ENCODE results near the gene PEDS1. TPM values are rescaled to one million over a fixed set of nuclear protein-coding genes. Genes with fewer than 3 reads are reported as not detected.

PEDS1 gene
- total RNA-seq, 1 donor from 2014 or later, result 44.1 TPM

- Histone ChIP-seq H3K4me2 (ENCODE audit: low read length) (peak overlapping the region; percentile 98), H3K9ac (ENCODE audit: low read length) (peak overlapping the region; percentile 99), H3K9me3 (ENCODE audit: insufficient read depth, low read depth, low read length) (no peaks in the 10 kb centered on the region), H3K36me3 (ENCODE audit: insufficient read depth, low read length) (peaks cover 7% of the 10 kb centered on the region), H4K20me1 (ENCODE audit: insufficient read depth, low read length) (peaks cover 44% of the 10 kb centered on the region), H3K4me1 (ENCODE audit: insufficient read depth, low read length) (peaks cover 39% of the 10 kb centered on the region), H3K79me2 (ENCODE audit: insufficient read depth, low read length) (peaks cover 64% of the 10 kb centered on the region), H3K27ac (ENCODE audit: low read depth, low read length) (peak overlapping the region; percentile 89), H3K27me3 (ENCODE audit: insufficient read depth, low read length) (no peaks in the 10 kb centered on the region), H2AFZ (ENCODE audit: low read depth, low read length) (no peak overlapping the region), H3K4me3 (ENCODE audit: insufficient read depth, low read depth, low read length) (peak overlapping the region; percentile 79)
- FAIRE-seq (no peak), DNase-seq (ENCODE audit: low read depth) (no peak)
- peak overlapping the region; percentile 95 for H3K4me3 Mint-ChIP-seq (ENCODE audit: unreplicated experiment)
- H3K27ac Mint-ChIP-seq (ENCODE audit: unreplicated experiment), result peak overlapping the region; percentile 92
- H3K4me1 Mint-ChIP-seq (ENCODE audit: low read depth, unreplicated experiment), result peaks cover 20% of the 10 kb centered on the region
- no peaks in the 10 kb centered on the region for H3K27me3 Mint-ChIP-seq (ENCODE audit: low read depth, unreplicated experiment)
- peaks cover 2% of the 10 kb centered on the region for H3K9me3 Mint-ChIP-seq (ENCODE audit: unreplicated experiment)
- TF ChIP-seq CTCF (IDR thresholded peaks at IDR 0.05; ENCODE audit: insufficient read depth, low read depth, low read length), result no peak
- no peak for TF ChIP-seq EZH2 (IDR thresholded peaks at IDR 0.05; ENCODE audit: insufficient read depth, low read length)
- peaks cover 9% of the 10 kb centered on the region for H3K36me3 Mint-ChIP-seq (ENCODE audit: low read depth, unreplicated experiment)
Observed at GRCh38 chr20:50152394-50153152, 950 bp downstream of the PEDS1 start.

- H3K9ac ChIP-seq (ENCODE audit: low read length), result peak overlapping the region; percentile 33
- no peaks in the 10 kb centered on the region for H3K9me3 ChIP-seq (ENCODE audit: insufficient read depth, low read depth, low read length)
- H3K27me3 ChIP-seq (ENCODE audit: insufficient read depth, low read length), result no peaks in the 10 kb centered on the region
- DNase-seq (ENCODE audit: low read depth) (no peak), FAIRE-seq (no peak)
- no peak for TF ChIP-seq CTCF (IDR thresholded peaks at IDR 0.05; ENCODE audit: insufficient read depth, low read depth, low read length)
- TF ChIP-seq EZH2 (IDR thresholded peaks at IDR 0.05; ENCODE audit: insufficient read depth, low read length), result no peak
- H3K27me3 Mint-ChIP-seq (ENCODE audit: low read depth, unreplicated experiment), result no peaks in the 10 kb centered on the region
- H3K4me1 ChIP-seq (ENCODE audit: insufficient read depth, low read length), result peaks cover 53% of the 10 kb centered on the region
- H3K27ac Mint-ChIP-seq (ENCODE audit: unreplicated experiment), result peak overlapping the region; percentile 29
- peaks cover 32% of the 10 kb centered on the region for H3K4me1 Mint-ChIP-seq (ENCODE audit: low read depth, unreplicated experiment)
- H4K20me1 ChIP-seq (ENCODE audit: insufficient read depth, low read length), result peaks cover 44% of the 10 kb centered on the region
- H3K4me3 Mint-ChIP-seq (ENCODE audit: unreplicated experiment), result peak overlapping the region; percentile 95
- H3K4me2 ChIP-seq (ENCODE audit: low read length), result peak overlapping the region; percentile 98
- H3K36me3 ChIP-seq (ENCODE audit: insufficient read depth, low read length), result peaks cover 7% of the 10 kb centered on the region
- peaks cover 2% of the 10 kb centered on the region for H3K9me3 Mint-ChIP-seq (ENCODE audit: unreplicated experiment)
- no peak overlapping the region for H2AFZ ChIP-seq (ENCODE audit: low read depth, low read length)
- H3K79me2 ChIP-seq (ENCODE audit: insufficient read depth, low read length), result peaks cover 77% of the 10 kb centered on the region
- peaks cover 14% of the 10 kb centered on the region for H3K36me3 Mint-ChIP-seq (ENCODE audit: low read depth, unreplicated experiment)
- no peak overlapping the region for H3K27ac ChIP-seq (ENCODE audit: low read depth, low read length)
- no peak overlapping the region for H3K4me3 ChIP-seq (ENCODE audit: insufficient read depth, low read depth, low read length)
Observed at GRCh38 chr20:50151034-50151743, 2.3 kb downstream of the PEDS1 start.
